HCT116 (cell line): ENCODE measurements around the gene TMEM260. TPM values are rescaled to one million over a fixed set of nuclear protein-coding genes. Genes with fewer than 3 reads are reported as not detected.

ENCODE experiments used
- ATAC-seq: fragments of 200-7000 bp; cut with Tn5 transposase; 2 replicates; pipeline ENCODE4 v1.9.1; 2020; ENCODE audit warnings: mild to moderate bottlenecking, moderate library complexity
- BruUV-seq: library from RNA; stranded (reverse); fragments of 400-500 nt; replicated peaks from 2 replicates; lab custom pipeline; 2021; lab: Mats Ljungman, UMichigan
- CTCF ChIA-PET: fragments of 300-600 bp; sonication (Branson Sonifier 250); formaldehyde crosslinking; loops from one replicate; lab custom pipeline; 2021; ENCODE audit warnings: antibody characterized with exemption; lab: Charles Lee
- POLR2A ChIA-PET: fragments of 300-600, 350-600 bp; sonication (Branson Sonifier 250); formaldehyde crosslinking; loops from one replicate; lab custom pipeline; 2021; ENCODE audit warnings: antibody characterized with exemption; lab: Charles Lee
- RAD21 ChIA-PET, 2 experiments: fragments of 300-600 bp; sonication (Branson Sonifier 250); formaldehyde crosslinking; loops; one replicate each; lab custom pipeline; 2023; ENCODE audit warnings: low total read pairs in 2 of 2; ENCODE audit not compliant: uncharacterized antibody in 2 of 2, unreplicated experiment in 2 of 2, low non-redundant PET in 1 of 2; lab: Charles Lee
- DNase-seq: peaks from one replicate; pipeline ENCODE4 v3.0.0-alpha.2; 2010; ENCODE audit warnings: low read depth, low spot score
- H2AFZ ChIP-seq: fragments of 200-600 bp; shearing (Covaris generic), sonication (generic); 2 replicates; pipeline ENCODE4 v1.6.1; 2017; ENCODE audit warnings: low read depth, mixed run types, mixed read lengths, antibody characterized with exemption, low read length; ENCODE audit not compliant: poor library complexity, severe bottlenecking
- H3K27ac ChIP-seq: 2 replicates; pipeline ENCODE4 v1.5.1; 2012; ENCODE audit warnings: low read depth, low read length
- H3K27me3 ChIP-seq: fragments of 200-600 bp; sonication (generic); 2 replicates; pipeline ENCODE4 v1.6.1; 2016; ENCODE audit warnings: mixed run types, low read length, mixed read lengths; ENCODE audit not compliant: insufficient read depth
- H3K36me3 ChIP-seq, 2 experiments: fragments of 200-500 bp in 1 of 2; fragments of 200-600 bp in 1 of 2; sonication (Bioruptor generic) in 1 of 2; sonication (generic) in 1 of 2; 2 replicates each; pipeline versions ENCODE4 v1.5.1 to v1.6.1; 2014 to 2016; ENCODE audit warnings: low read length in 2 of 2, inconsistent platforms in 1 of 2, mixed read lengths in 1 of 2, mixed run types in 1 of 2; ENCODE audit not compliant: insufficient read depth in 2 of 2, control insufficient read depth in 1 of 2
- H3K4me1 ChIP-seq, 2 experiments: fragments of 200-600 bp in 1 of 2; sonication (generic) in 1 of 2; 2 replicates each; pipeline versions ENCODE4 v1.5.1 to v1.6.1; 2012 to 2017; ENCODE audit warnings: low read length in 2 of 2, inconsistent platforms in 1 of 2, mild to moderate bottlenecking in 1 of 2, mixed read lengths in 1 of 2, mixed run types in 1 of 2, moderate library complexity in 1 of 2; ENCODE audit not compliant: insufficient read depth in 2 of 2, control insufficient read depth in 1 of 2
- H3K4me2 ChIP-seq: fragments of 200-600 bp; sonication (generic); 2 replicates; pipeline ENCODE4 v1.6.1; 2017; ENCODE audit warnings: mixed run types, low read length, mixed read lengths
- H3K4me3 ChIP-seq, 2 experiments: fragments of 200-600 bp in 1 of 2; sonication (generic) in 1 of 2; replicated peaks in 1 of 2; 2 replicates each; pipeline ENCODE4 v1.5.1; 2011 to 2016; ENCODE audit warnings: low read length in 2 of 2, control low read depth in 1 of 2, low read depth in 1 of 2, mild to moderate bottlenecking in 1 of 2, mixed read lengths in 1 of 2, mixed run types in 1 of 2
- H3K79me2 ChIP-seq: fragments of 200-600 bp; sonication (generic); 2 replicates; pipeline ENCODE4 v1.6.1; 2017; ENCODE audit warnings: mild to moderate bottlenecking, mixed run types, low read length, moderate library complexity, mixed read lengths; ENCODE audit not compliant: insufficient read depth
- H3K9ac ChIP-seq: fragments of 200-600 bp; sonication (generic); 2 replicates; pipeline ENCODE4 v1.6.1; 2016; ENCODE audit warnings: low read length, mixed read lengths
- H3K9me2 ChIP-seq: fragments of 200-600 bp; sonication (generic), shearing (Covaris generic); 2 replicates; pipeline ENCODE4 v1.6.1; 2017; ENCODE audit warnings: mixed run types, mild to moderate bottlenecking, moderate library complexity; ENCODE audit not compliant: insufficient read depth
- H3K9me3 ChIP-seq, 2 experiments: fragments of 200-500 bp in 1 of 2; fragments of 200-600 bp in 1 of 2; sonication (Bioruptor generic) in 1 of 2; sonication (generic) in 1 of 2; 2 replicates each; pipeline ENCODE4 v1.6.1; 2014 to 2017; ENCODE audit warnings: low read length in 2 of 2, mixed read lengths in 2 of 2, inconsistent platforms in 1 of 2, low read depth in 1 of 2, mild to moderate bottlenecking in 1 of 2, mixed run types in 1 of 2, moderate library complexity in 1 of 2; ENCODE audit not compliant: control insufficient read depth in 1 of 2, insufficient read depth in 1 of 2
- H4K20me1 ChIP-seq: fragments of 200-600 bp; sonication (generic), shearing (Covaris generic); 2 replicates; pipeline ENCODE4 v1.6.1; 2017; ENCODE audit warnings: mixed run types, mild to moderate bottlenecking, moderate library complexity; ENCODE audit not compliant: insufficient read depth
- CBX3 ChIP-seq: IDR thresholded peaks from 2 replicates; pipeline ENCODE4 v1.6.1; 2012; ENCODE audit warnings: low read depth
- CEBPB ChIP-seq: IDR thresholded peaks from 2 replicates; pipeline ENCODE4 v1.6.1; 2012; ENCODE audit warnings: low read depth
- CTCF ChIP-seq, 3 experiments: fragments of 200-600 bp in 1 of 3; sonication (generic) in 1 of 3; IDR thresholded peaks in 2 of 3; conservative IDR thresholded peaks in 1 of 3; 2 replicates each; pipeline ENCODE4 v1.5.1; 2012 to 2017; ENCODE audit warnings: low read depth in 2 of 3, low read length in 2 of 3, antibody characterized with exemption in 1 of 3, borderline replicate concordance in 1 of 3, control low read depth in 1 of 3, mild to moderate bottlenecking in 1 of 3, mixed read lengths in 1 of 3, mixed run types in 1 of 3, moderate library complexity in 1 of 3; ENCODE audit not compliant: insufficient read depth in 1 of 3
- EZH2 ChIP-seq: fragments of 200-600 bp; sonication (generic); IDR thresholded peaks from 2 replicates; pipeline ENCODE4 v1.6.1; 2017; ENCODE audit warnings: antibody characterized with exemption, mixed run types
- EZH2phosphoT487 ChIP-seq: fragments of 200-600 bp; IDR thresholded peaks from 2 replicates; pipeline ENCODE4 v1.6.1; 2018; ENCODE audit warnings: antibody characterized with exemption, borderline replicate concordance
- JUND ChIP-seq: IDR thresholded peaks from 2 replicates; pipeline ENCODE4 v1.6.1; 2012
- POLR2AphosphoS5 ChIP-seq: IDR thresholded peaks from 2 replicates; pipeline ENCODE4 v1.6.1; 2011; ENCODE audit warnings: mild to moderate bottlenecking, low read depth, low read length, moderate library complexity
- SRF ChIP-seq: IDR thresholded peaks from 2 replicates; pipeline ENCODE4 v1.6.1; 2012; ENCODE audit warnings: low read depth
- TCF7L2 ChIP-seq: IDR thresholded peaks from 2 replicates; pipeline ENCODE4 v1.7.0; 2011; ENCODE audit warnings: borderline replicate concordance, inconsistent platforms; ENCODE audit not compliant: insufficient read depth, insufficient read length; ENCODE audit errors: extremely low read depth
- intact Hi-C: fragments of 100-400 bp; cut with micrococcal nuclease; formaldehyde crosslinking; loops from 2 replicates; pipeline ENCODE4 v1.10.0; 2022
- total RNA-seq: library from RNA; stranded (reverse); gene quantifications from one replicate; pipeline ENCODE4 v1.2.1, GENCODE V29; 2021; ENCODE audit not compliant: unreplicated experiment
- TF ChIP-seq, protein P1 (sequence below): IDR thresholded peaks from 2 replicates; pipeline ENCODE4 v1.6.1; 2012
- TF ChIP-seq, protein P2 (sequence below): IDR thresholded peaks from 2 replicates; pipeline ENCODE4 v1.6.1; 2012; ENCODE audit warnings: low read depth

Gene TMEM260
- total RNA-seq, 1 experiment from 2014 or later: 12.5 TPM

- H4K20me1 ChIP-seq: no peaks in the 10 kb centered on the region
- H3K9ac ChIP-seq: no peak overlapping the region
- CTCF ChIA-PET: no interaction called here
- TF ChIP-seq TCF7L2 (no peak), POLR2AphosphoS5 (no peak), CEBPB (no peak), SRF (no peak), JUND (no peak), CBX3 (no peak), EZH2 (no peak), EZH2phosphoT487 (no peak), CTCF (IDR thresholded peaks at IDR 0.05 in 2 of 3, conservative IDR thresholded peaks at IDR 0.05 in 1 of 3; ENCODE audit: borderline replicate concordance in 1 of 3, insufficient read depth in 1 of 3, low read depth in 2 of 3, low read length in 2 of 3) (no peak)
- TF ChIP-seq, protein P1, sequence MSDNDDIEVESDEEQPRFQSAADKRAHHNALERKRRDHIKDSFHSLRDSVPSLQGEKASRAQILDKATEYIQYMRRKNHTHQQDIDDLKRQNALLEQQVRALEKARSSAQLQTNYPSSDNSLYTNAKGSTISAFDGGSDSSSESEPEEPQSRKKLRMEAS: no peak
- TF ChIP-seq, protein P2, sequence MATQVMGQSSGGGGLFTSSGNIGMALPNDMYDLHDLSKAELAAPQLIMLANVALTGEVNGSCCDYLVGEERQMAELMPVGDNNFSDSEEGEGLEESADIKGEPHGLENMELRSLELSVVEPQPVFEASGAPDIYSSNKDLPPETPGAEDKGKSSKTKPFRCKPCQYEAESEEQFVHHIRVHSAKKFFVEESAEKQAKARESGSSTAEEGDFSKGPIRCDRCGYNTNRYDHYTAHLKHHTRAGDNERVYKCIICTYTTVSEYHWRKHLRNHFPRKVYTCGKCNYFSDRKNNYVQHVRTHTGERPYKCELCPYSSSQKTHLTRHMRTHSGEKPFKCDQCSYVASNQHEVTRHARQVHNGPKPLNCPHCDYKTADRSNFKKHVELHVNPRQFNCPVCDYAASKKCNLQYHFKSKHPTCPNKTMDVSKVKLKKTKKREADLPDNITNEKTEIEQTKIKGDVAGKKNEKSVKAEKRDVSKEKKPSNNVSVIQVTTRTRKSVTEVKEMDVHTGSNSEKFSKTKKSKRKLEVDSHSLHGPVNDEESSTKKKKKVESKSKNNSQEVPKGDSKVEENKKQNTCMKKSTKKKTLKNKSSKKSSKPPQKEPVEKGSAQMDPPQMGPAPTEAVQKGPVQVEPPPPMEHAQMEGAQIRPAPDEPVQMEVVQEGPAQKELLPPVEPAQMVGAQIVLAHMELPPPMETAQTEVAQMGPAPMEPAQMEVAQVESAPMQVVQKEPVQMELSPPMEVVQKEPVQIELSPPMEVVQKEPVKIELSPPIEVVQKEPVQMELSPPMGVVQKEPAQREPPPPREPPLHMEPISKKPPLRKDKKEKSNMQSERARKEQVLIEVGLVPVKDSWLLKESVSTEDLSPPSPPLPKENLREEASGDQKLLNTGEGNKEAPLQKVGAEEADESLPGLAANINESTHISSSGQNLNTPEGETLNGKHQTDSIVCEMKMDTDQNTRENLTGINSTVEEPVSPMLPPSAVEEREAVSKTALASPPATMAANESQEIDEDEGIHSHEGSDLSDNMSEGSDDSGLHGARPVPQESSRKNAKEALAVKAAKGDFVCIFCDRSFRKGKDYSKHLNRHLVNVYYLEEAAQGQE: no peak
- TF ChIP-seq, all 23 proteins: peak for 0
- Histone ChIP-seq H3K4me2 (no peak overlapping the region), H3K36me3 (no peaks in the 10 kb centered on the region), H2AFZ (no peak overlapping the region), H3K27me3 (no peaks in the 10 kb centered on the region), H3K79me2 (no peaks in the 10 kb centered on the region), H3K27ac (no peak overlapping the region), H3K4me3 (no peak overlapping the region), H3K4me1 (0 out of 4 replicates have a peak, but pooled peaks cover 0 to 4% of the 10 kb centered on the region in 2 experiments), H3K9me2 (no peaks in the 10 kb centered on the region), H3K9me3 (no peaks in the 10 kb centered on the region)
- POLR2A ChIA-PET: interaction anchor here (0.5 kb wide), 1 partner anchor 8 kb away, joined by 3 read pairs; no protein-coding TSS in a partner anchor
- BruUV-seq: no TSS peak
- intact Hi-C loops: no loop called here
- RAD21 ChIA-PET: interaction anchor here in 1 of 2 experiments (0.5 kb wide), 1 partner anchor 320 kb away, joined by 3 read pairs; no protein-coding TSS in a partner anchor
- DNase-seq (no peak), ATAC-seq (no peak)
Measured at GRCh38 chr14:56570295-56570694, 9.3 kb upstream of the TMEM260 start.
